NCI-H2227 treated with DMSO at 0.1 percent for 48 hours (cell line): ENCODE results near the gene KBTBD13.
A peak's percentile ranks its signal among the peaks of the same experiment; 100 is the strongest.
"Not testable (repeated sequence)": the region's sequence is repeated elsewhere in the genome, so short reads cannot be mapped to it uniquely, and the experiment has no call there.

Experiments used
- DNase-seq: peaks from one replicate; lab custom pipeline; 2025; lab: John Stamatoyannopoulos, UW

The KBTBD13 gene

GRCh38 chr15:65076486-65077290 lies at the start of gene KBTBD13:
KBTBD13 (plus strand) TSS chr15:65076746; CDS start chr15:65076816, 70 bp downstream.
- DNase-seq, result no peak

GRCh38 chr15:65026756-65027155 lies 49.8 kb upstream of the KBTBD13 start:
- DNase-seq, result no peak

- DNase-seq, result no peak
Observed at GRCh38 chr15:65027593-65027992, 49.0 kb upstream of the KBTBD13 start.

GRCh38 chr15:65028338-65028737 lies 48.2 kb upstream of the KBTBD13 start:
- DNase-seq, result no peak

GRCh38 chr15:65028921-65029735 lies 47.4 kb upstream of the KBTBD13 start, which contains the start of gene MTFMT:
MTFMT (minus strand) TSS chr15:65029639; CDS start chr15:65029613, 26 bp downstream.
- peak; percentile 61 for DNase-seq

GRCh38 chr15:65029736-65030208 lies 46.8 kb upstream of the KBTBD13 start:
- no peak for DNase-seq

- DNase-seq, result peak; percentile 7
Observed at GRCh38 chr15:65032801-65033537, 43.6 kb upstream of the KBTBD13 start.

GRCh38 chr15:65033659-65034269 lies 42.8 kb upstream of the KBTBD13 start:
- DNase-seq, result peak; percentile 19

GRCh38 chr15:65034719-65035118 lies 41.8 kb upstream of the KBTBD13 start:
- no peak for DNase-seq

- DNase-seq, result no peak
Observed at GRCh38 chr15:65037309-65037708, 39.2 kb upstream of the KBTBD13 start.

GRCh38 chr15:65038428-65038827 lies 38.1 kb upstream of the KBTBD13 start:
- DNase-seq, result no peak

GRCh38 chr15:65038836-65039235 lies 37.7 kb upstream of the KBTBD13 start:
- no peak for DNase-seq

- no peak for DNase-seq
Observed at GRCh38 chr15:65040461-65040860, 36.1 kb upstream of the KBTBD13 start.

- no peak for DNase-seq
Observed at GRCh38 chr15:65041787-65042186, 34.8 kb upstream of the KBTBD13 start.

GRCh38 chr15:65042776-65043327 lies 33.7 kb upstream of the KBTBD13 start:
- no peak for DNase-seq

- not testable (repeated sequence) for DNase-seq
Observed at GRCh38 chr15:65044218-65044617, 32.3 kb upstream of the KBTBD13 start.

GRCh38 chr15:65044724-65045481 lies 31.6 kb upstream of the KBTBD13 start, which contains the start of gene SLC51B:
SLC51B (plus strand) TSS chr15:65045387; CDS start chr15:65050005, 4,618 bp downstream.
- no peak for DNase-seq

GRCh38 chr15:65048241-65048640 lies 28.3 kb upstream of the KBTBD13 start:
- DNase-seq, result no peak

- DNase-seq, result peak; percentile 83
Observed at GRCh38 chr15:65049418-65049840, 27.1 kb upstream of the KBTBD13 start.

- no peak for DNase-seq
Observed at GRCh38 chr15:65050270-65050669, 26.3 kb upstream of the KBTBD13 start.
